ENCODE measurements around the gene INTS1.

DNA sequence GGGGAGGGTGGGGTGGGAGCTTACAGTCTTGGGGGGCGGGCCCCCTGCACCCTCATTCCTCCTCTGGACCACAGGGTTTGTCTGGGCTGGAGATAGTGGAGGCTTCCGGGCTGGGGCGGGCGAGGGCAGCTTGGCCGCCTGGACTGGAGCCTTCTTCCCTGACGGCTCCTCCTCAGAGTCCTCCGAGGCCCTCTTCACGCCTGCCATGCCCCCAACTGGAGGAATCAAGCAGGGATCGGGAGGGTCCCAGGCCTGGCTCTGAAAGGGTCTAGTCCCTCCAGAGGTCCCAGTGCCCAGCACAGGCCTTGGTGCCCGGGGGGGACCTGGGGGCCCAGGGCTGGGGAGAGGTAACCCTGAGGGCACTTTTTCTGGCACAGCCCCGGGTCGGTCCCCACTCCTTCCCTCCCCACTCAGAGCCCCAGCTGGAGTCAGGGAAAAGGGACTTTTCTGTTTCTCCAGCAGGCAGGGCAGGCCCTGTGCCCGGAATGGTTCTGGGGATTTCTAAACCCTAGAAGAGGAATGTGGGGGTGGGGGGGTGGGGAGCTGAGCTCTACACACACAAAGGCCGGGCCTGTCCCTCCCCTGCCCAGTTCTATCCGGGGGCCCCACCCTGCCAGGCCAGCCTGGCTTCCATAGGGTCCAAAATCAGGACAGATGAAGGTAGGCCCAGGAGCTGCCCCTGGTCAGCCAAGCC, 56.5 kb downstream of the INTS1 start:
- TF ChIP-seq, protein P1, sequence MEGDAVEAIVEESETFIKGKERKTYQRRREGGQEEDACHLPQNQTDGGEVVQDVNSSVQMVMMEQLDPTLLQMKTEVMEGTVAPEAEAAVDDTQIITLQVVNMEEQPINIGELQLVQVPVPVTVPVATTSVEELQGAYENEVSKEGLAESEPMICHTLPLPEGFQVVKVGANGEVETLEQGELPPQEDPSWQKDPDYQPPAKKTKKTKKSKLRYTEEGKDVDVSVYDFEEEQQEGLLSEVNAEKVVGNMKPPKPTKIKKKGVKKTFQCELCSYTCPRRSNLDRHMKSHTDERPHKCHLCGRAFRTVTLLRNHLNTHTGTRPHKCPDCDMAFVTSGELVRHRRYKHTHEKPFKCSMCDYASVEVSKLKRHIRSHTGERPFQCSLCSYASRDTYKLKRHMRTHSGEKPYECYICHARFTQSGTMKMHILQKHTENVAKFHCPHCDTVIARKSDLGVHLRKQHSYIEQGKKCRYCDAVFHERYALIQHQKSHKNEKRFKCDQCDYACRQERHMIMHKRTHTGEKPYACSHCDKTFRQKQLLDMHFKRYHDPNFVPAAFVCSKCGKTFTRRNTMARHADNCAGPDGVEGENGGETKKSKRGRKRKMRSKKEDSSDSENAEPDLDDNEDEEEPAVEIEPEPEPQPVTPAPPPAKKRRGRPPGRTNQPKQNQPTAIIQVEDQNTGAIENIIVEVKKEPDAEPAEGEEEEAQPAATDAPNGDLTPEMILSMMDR (IDR thresholded peaks at IDR 0.05 in 4 of 5, conservative IDR thresholded peaks at IDR 0.05 in 1 of 5): no peak
- TF ChIP-seq POLR2A (IDR thresholded peaks at IDR 0.05): no peak

Measured in gastrocnemius medialis (tissue), 4 donors.